ENCODE measurements around the gene CHSY1. TPM values are rescaled to one million over a fixed set of nuclear protein-coding genes. Genes with fewer than 3 reads are reported as not detected.

The CHSY1 gene
- polyA plus RNA-seq (2013): 25.5 and 25.8 TPM in 2 replicates

GRCh38 chr15:101251830-101252820, at the start of gene CHSY1:
CHSY1 (minus strand) TSS chr15:101252048; CDS start chr15:101251456, 592 bp downstream.
- H3K14ac ChIP-seq (ENCODE audit: low read length): peak within 1 kb of the TSS; percentile 67
- peak within 1 kb of the TSS; percentile 90 for H3K18ac ChIP-seq (ENCODE audit: low read length)
- peak; percentile 84 to 89 for DNase-seq
- H2AFZ ChIP-seq (ENCODE audit: insufficient read depth, low read length, poor library complexity): peak within 1 kb of the TSS; percentile 73
- no CpG with 5 or more reads among the region's 108 CpGs for WGBS (ENCODE audit: extremely low coverage, insufficient coverage, insufficient read length)
- peak within 1 kb of the TSS; percentile 78 for H3K9ac ChIP-seq (ENCODE audit: low read length)
- H3K79me2 ChIP-seq (ENCODE audit: control insufficient read depth, insufficient read depth, low read length, poor library complexity): peaks cover 6% of the 10 kb centered on the region
- H3K23ac ChIP-seq (ENCODE audit: low read length): no peak within 1 kb of the TSS
- peaks cover 2% of the 10 kb centered on the region for H3K9me3 ChIP-seq (ENCODE audit: insufficient read depth, low read depth, low read length)
- peak within 1 kb of the TSS; percentile 98 for H3K4me2 ChIP-seq (ENCODE audit: low read length)
- peak within 1 kb of the TSS; percentile 88 for H3K4me3 ChIP-seq (ENCODE audit: low read depth, low read length)
- peaks cover 5% of the 10 kb centered on the region for H3K79me1 ChIP-seq (ENCODE audit: low read length)
- peak within 1 kb of the TSS; percentile 81 for H4K12ac ChIP-seq (ENCODE audit: low read depth, low read length)
- peak within 1 kb of the TSS; percentile 30 for H3K4ac ChIP-seq (ENCODE audit: low read depth, low read length)
- H3K36me3 ChIP-seq (ENCODE audit: control insufficient read depth in 1 of 2, insufficient read depth in 2 of 2, low read length in 2 of 2): no peaks in the 10 kb centered on the region
- peak within 1 kb of the TSS; percentile 88 for H4K8ac ChIP-seq (ENCODE audit: low read depth, low read length)
- H2AK5ac ChIP-seq (ENCODE audit: low read length): no peak within 1 kb of the TSS
- no peaks in the 10 kb centered on the region for H3K27me3 ChIP-seq (ENCODE audit: insufficient read depth, low read length)
- peak within 1 kb of the TSS; percentile 23 for H2BK12ac ChIP-seq (ENCODE audit: low read length)
- peaks cover 2 to 3% of the 10 kb centered on the region in 2 experiments for H3K4me1 ChIP-seq (ENCODE audit: control insufficient read depth in 1 of 2, insufficient read depth in 2 of 2, low read length in 2 of 2)
- H4K91ac ChIP-seq (ENCODE audit: low read depth, low read length): peak within 1 kb of the TSS; percentile 76
- peak within 1 kb of the TSS; percentile 75 for H2BK120ac ChIP-seq (ENCODE audit: insufficient read depth, low read length, poor library complexity)
- H3K27ac ChIP-seq (ENCODE audit: low read depth, low read length): peak within 1 kb of the TSS; percentile 78
- H2BK5ac ChIP-seq (ENCODE audit: low read depth, low read length, poor library complexity): peak within 1 kb of the TSS; percentile 28

DNA sequence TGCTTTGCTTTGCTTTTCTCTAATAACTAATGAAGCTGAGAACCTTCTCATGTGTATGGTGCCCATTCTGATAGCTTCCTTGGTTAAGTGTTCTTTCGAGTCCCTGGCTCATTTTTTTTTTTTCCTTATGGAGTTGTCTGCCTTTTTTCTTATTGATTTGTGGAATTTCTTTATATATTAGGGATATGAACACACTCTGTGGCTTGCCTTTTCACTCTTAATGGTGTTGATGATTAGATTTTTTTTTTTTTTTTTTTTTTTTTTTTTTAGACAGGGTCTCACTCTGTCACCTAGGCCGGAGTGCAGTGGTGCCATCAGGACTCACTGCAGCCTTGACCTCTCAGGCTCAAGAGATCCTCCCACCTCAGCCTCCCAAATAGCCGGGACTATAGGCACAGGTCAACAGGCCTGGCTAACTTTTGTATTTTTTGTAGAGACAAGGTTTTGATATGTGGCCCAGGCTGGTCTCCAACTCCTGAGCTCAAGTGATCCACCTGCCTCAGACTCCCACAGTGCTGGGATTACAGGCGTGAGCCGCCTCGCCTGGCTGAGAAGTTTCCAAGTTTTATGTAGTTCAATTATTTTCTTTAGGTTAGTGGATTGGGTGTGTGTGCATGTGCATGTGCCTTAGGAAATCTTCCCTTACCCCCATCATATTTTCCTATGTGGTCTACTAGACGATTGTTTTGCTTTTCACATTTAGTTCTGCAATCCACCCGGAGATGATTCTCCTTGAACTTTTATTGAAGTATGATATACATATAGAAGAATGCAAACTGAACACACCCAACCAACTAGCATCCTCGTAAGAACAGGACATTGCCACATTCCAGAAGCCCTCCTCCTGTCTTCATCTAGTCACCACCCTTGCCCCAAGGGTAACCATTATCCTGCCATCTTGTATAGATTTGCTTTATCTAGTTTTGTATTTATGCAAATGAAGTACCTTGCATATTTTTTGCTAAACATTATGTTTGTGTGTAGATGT, 44.9 kb upstream of the CHSY1 start:
- Histone ChIP-seq H2BK5ac (ENCODE audit: low read depth, low read length, poor library complexity) (no peak overlapping the region), H2AK5ac (ENCODE audit: low read length) (no peak overlapping the region)
- WGBS (ENCODE audit: extremely low coverage, insufficient coverage, insufficient read length): no CpG with 5 or more reads among the region's 9 CpGs

DNA sequence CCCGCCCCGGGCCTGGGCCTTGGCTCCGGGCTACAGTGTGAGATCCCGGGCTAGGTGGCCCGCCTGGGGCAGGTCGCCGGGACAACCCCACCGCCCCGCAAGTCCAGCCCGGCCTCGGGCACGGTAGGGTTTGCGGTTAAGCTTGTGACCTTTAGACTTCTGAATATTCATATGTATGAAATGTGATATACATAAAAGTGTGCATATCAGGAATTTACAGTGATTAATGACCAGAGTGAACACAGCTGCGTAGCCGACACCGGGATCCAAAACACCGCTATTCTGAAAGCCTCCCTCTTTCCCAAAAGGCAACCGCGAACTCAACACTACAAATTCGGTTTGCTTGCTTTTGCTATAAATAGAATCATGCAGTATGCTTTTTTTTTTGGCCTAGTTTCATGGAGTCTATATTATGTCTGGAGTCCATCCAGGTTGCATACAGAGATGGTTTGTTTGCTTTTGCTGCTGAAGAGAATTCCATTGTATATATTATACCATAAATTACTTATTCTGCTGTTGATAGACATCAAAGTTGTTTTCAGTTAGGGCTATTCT, 43.8 kb upstream of the CHSY1 start:
- no CpG with 5 or more reads among the region's 20 CpGs for WGBS (ENCODE audit: extremely low coverage, insufficient coverage, insufficient read length)
- Histone ChIP-seq H3K4ac (ENCODE audit: low read depth, low read length) (peak overlapping the region; percentile 37), H3K18ac (ENCODE audit: low read length) (peak overlapping the region; percentile 39), H2BK12ac (ENCODE audit: low read length) (no peak overlapping the region), H3K4me3 (ENCODE audit: low read depth, low read length) (peak overlapping the region; percentile 96), H4K12ac (ENCODE audit: low read depth, low read length) (peak overlapping the region; percentile 22), H3K27me3 (ENCODE audit: insufficient read depth, low read length) (no peaks in the 10 kb centered on the region), H3K79me2 (ENCODE audit: control insufficient read depth, insufficient read depth, low read length, poor library complexity) (peaks cover 11% of the 10 kb centered on the region), H3K36me3 (ENCODE audit: control insufficient read depth in 1 of 2, insufficient read depth in 2 of 2, low read length in 2 of 2) (no peaks in the 10 kb centered on the region), H3K27ac (ENCODE audit: low read depth, low read length) (no peak overlapping the region), H3K9me3 (ENCODE audit: insufficient read depth, low read depth, low read length) (no peaks in the 10 kb centered on the region), H3K79me1 (ENCODE audit: low read length) (peaks cover 8% of the 10 kb centered on the region), H2BK120ac (ENCODE audit: insufficient read depth, low read length, poor library complexity) (peak overlapping the region; percentile 23), H3K4me1 (ENCODE audit: control insufficient read depth in 1 of 2, insufficient read depth in 2 of 2, low read length in 2 of 2) (peaks cover 0 to 3% of the 10 kb centered on the region in 2 experiments), H2AK5ac (ENCODE audit: low read length) (peak overlapping the region; percentile 27), H2BK5ac (ENCODE audit: low read depth, low read length, poor library complexity) (peak overlapping the region; percentile 7), H3K23ac (ENCODE audit: low read length) (no peak overlapping the region), H3K14ac (ENCODE audit: low read length) (peak overlapping the region; percentile 85), H4K8ac (ENCODE audit: low read depth, low read length) (peak overlapping the region; percentile 93), H4K91ac (ENCODE audit: low read depth, low read length) (peak overlapping the region; percentile 60), H3K4me2 (ENCODE audit: low read length) (peak overlapping the region; percentile 90), H3K9ac (ENCODE audit: low read length) (peak overlapping the region; percentile 84), H2AFZ (ENCODE audit: insufficient read depth, low read length, poor library complexity) (peak overlapping the region; percentile 86)
- DNase-seq: peak in 1 of 2 donors; percentile 14

More for the DNA sequence above, 44.9 kb upstream of the CHSY1 start:
- Histone ChIP-seq H2AFZ (ENCODE audit: insufficient read depth, low read length, poor library complexity) (no peak overlapping the region), H3K4me3 (ENCODE audit: low read depth, low read length) (no peak overlapping the region), H2BK120ac (ENCODE audit: insufficient read depth, low read length, poor library complexity) (no peak overlapping the region), H2BK12ac (ENCODE audit: low read length) (no peak overlapping the region), H3K9me3 (ENCODE audit: insufficient read depth, low read depth, low read length) (no peaks in the 10 kb centered on the region), H3K14ac (ENCODE audit: low read length) (no peak overlapping the region), H3K4ac (ENCODE audit: low read depth, low read length) (no peak overlapping the region), H3K4me2 (ENCODE audit: low read length) (peak overlapping the region; percentile 25), H3K9ac (ENCODE audit: low read length) (no peak overlapping the region), H3K36me3 (ENCODE audit: control insufficient read depth in 1 of 2, insufficient read depth in 2 of 2, low read length in 2 of 2) (no peaks in the 10 kb centered on the region), H3K79me1 (ENCODE audit: low read length) (peaks cover 8% of the 10 kb centered on the region), H4K8ac (ENCODE audit: low read depth, low read length) (no peak overlapping the region), H3K27ac (ENCODE audit: low read depth, low read length) (no peak overlapping the region), H4K91ac (ENCODE audit: low read depth, low read length) (no peak overlapping the region), H3K79me2 (ENCODE audit: control insufficient read depth, insufficient read depth, low read length, poor library complexity) (peaks cover 11% of the 10 kb centered on the region), H3K18ac (ENCODE audit: low read length) (no peak overlapping the region), H3K4me1 (ENCODE audit: control insufficient read depth in 1 of 2, insufficient read depth in 2 of 2, low read length in 2 of 2) (peaks cover 0 to 3% of the 10 kb centered on the region in 2 experiments), H3K27me3 (ENCODE audit: insufficient read depth, low read length) (no peaks in the 10 kb centered on the region), H4K12ac (ENCODE audit: low read depth, low read length) (no peak overlapping the region), H3K23ac (ENCODE audit: low read length) (no peak overlapping the region)
- DNase-seq: peak in 1 of 2 donors; percentile 32

Measured in trophoblast cell (in vitro differentiated cells and primary cell).